ENCODE measurements around the gene PITPNC1.
"Not testable (repeated sequence)": the region's sequence is repeated elsewhere in the genome, so short reads cannot be mapped to it uniquely, and the experiment has no call there.

Gene PITPNC1

GRCh38 chr17:67594115-67594880 lies 217.2 kb downstream of the PITPNC1 start:
- no peak for DNase-seq

DNA sequence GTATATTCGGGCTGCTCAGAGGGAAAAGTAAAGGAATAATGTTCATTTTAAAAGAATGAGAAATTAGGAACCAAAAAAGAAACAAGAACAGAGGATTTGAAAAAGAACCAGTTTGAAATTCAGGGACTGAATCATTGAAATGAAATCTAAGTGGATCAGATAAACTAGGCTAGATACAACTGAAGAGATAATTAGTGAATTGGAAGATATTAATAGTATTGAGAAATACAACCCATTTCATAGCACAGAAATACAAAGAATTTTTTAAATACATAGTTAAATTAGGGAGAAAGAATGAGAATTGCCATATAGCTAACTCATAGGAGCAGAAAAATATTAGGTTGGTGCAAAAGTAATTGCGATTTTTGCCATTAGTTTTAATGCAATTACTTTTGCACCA lies 223.3 kb downstream of the PITPNC1 start:
- no peak for DNase-seq

DNA sequence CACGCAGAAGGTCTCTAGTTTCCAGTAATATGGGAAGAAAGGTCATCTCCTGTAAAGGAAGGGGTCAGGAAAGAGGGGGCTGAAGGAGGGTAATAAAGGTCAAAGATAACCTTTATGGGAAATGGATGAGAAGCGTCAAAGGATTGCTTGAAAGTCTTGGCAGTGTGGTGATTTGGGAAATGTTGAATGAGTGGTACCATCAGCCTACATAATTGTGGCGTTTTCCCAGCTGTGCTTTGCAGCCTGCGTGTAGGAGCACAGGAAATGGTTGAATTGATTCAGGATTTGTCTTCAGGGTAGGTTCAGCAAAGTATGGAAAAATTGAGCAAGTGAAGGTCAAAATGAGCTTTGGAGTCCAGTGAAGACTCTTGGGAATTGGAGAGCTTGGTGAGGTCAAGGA lies 224.8 kb downstream of the PITPNC1 start:
- no peak for DNase-seq

DNA sequence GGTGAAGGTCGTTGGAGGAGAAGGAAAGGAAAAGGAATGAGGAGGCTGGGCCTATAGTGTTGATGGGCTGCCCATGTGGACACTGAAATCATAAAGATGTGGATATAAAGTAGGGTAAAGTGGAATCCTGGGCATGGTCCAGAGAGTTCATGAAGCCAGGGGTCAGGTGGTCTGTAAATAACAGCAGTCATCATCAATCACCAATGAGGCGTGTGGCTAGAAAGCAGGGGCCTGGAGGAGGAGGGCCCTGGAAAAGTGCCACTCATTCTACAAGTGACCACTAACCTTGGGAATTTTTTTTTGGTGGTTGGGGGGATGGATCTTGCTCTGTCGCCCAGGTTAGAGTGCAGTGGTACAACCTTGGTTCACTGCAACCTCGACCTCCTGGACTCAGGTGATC lies 225.4 kb downstream of the PITPNC1 start:
- no peak for DNase-seq

DNA sequence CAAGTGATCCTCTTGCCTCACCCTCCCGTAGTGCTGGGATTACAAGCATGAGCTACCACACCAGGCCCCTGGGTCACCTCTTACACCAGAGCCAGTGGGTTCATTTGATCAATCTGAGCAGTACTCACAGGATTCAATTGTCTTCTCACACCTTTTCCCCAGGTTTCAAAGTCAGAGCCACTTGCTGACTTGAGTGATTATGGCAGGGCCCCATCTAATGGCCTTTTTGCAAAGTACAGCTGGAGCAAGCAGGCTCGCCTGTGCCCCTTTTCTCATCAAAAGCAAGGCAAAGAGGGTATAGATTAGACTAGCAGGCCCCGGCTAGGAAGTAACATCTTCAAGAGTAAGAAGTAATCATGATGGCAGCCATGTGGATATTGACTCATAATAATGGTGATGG lies 225.9 kb downstream of the PITPNC1 start:
- DNase-seq = peak; percentile 25

DNA sequence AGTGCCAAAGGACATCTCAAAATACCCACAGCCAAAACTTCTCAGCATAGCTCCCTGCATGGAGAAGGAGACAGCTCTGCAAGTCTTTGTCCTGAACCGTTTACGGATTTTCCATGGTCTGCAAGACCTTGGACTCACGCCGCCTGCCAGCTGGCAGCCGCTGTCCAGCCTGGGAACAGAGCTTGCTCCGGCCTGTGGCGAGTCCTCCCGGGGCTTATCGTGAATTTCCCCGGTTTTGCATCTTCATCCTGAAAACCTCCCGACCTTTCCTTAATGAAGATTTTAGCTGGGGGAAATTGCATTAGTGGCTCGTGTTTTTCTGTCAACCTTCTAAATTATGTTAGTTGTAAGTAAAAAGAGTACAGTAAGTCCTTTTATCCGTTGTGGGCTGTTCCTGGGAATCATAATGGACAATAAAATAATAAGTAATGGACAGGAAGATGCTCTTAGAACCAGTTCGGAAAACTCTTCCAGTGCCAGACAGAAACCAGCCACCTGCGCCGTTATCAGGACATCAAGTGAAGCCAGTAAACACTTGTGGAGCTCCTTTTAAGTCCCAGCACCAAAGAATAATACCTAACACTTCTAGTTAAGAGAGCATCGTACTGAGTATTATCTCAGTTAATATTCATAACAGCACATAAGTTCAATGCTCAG lies 228.3 kb downstream of the PITPNC1 start:
- no peak for DNase-seq

- no peak for DNase-seq
Observed at GRCh38 chr17:67606471-67606870, 229.4 kb downstream of the PITPNC1 start.

DNA sequence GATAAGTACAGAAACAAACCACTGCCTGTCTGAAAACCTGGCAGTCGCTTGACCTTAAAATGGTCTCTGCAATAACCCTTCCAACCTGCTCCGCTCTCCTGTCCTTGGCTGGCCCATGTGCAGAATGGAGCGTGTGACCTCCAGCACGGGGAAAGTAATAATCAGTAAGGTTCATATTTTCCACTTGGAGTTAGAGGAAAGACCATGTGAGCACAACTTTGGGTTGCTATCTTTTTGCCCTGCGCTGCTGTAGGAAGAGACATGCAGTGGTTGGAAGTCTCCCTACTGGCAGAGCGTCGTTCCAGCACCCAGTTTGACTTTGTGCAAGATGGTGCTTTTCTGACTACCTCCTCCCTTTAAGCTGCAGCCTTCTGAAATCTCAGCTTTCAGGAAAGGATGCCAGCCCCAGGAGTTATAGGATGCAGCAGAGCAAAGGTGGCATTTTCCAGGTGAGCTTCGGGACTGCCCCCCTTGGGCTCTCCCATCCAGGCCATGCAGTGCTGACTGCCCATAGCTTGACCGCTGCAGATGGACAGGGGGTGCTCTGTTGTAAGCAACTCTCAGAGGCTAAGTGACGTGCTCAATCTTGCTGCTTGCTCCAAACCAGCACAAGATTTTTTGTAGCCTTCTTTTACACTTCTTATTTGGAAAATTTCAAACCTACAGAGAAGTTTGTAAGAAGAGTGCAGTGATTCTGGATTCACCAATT lies 230.0 kb downstream of the PITPNC1 start:
- no peak for DNase-seq

GRCh38 chr17:67610061-67610460 lies 233.0 kb downstream of the PITPNC1 start:
- no peak for DNase-seq

GRCh38 chr17:67613961-67614360 lies 236.9 kb downstream of the PITPNC1 start:
- no peak for DNase-seq

- no peak for DNase-seq
Observed at GRCh38 chr17:67615011-67615561, 238.0 kb downstream of the PITPNC1 start.

DNA sequence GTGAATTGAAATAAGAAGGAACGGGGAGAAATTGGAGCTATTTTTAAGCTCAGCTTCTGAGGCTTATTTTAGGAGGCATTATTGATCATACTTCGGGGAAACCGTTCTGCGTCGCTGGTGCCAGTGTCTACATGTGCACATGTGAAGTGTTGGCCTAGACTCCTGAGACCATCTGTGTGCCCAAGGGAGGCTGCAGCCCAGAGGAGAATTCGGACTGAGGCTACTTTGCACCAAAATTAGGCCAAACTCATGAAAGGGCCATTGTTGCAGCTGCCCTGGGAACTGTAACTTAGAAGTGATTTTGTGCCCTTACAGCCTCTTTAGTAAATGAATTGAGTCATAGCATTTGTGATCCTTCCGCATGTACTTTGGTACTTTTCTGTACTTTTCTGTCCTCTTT lies 238.7 kb downstream of the PITPNC1 start:
- DNase-seq = no peak

GRCh38 chr17:67617304-67617899 lies 240.3 kb downstream of the PITPNC1 start:
- DNase-seq = no peak

- DNase-seq = no peak
Observed at GRCh38 chr17:67619555-67619954, 242.5 kb downstream of the PITPNC1 start.

DNA sequence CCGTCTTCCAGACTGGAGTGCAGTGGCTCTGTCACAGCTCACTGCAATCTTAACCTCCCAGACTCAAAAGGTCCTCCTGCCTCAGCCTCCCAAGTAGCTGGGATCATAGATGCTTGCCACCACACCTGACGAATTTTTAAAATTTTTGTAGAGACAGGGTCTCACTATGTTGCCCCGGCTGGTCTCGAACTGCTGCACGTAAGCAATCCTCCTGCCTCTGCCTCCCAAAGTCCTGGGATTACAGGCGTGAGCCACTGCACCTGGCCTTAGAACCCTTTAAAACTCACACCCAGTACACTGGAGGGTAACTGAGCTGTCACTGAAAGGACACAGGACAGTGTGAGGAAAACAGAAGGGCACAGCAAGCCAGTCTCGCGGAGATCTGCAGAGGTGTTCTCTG lies 243.0 kb downstream of the PITPNC1 start:
- DNase-seq = no peak

DNA sequence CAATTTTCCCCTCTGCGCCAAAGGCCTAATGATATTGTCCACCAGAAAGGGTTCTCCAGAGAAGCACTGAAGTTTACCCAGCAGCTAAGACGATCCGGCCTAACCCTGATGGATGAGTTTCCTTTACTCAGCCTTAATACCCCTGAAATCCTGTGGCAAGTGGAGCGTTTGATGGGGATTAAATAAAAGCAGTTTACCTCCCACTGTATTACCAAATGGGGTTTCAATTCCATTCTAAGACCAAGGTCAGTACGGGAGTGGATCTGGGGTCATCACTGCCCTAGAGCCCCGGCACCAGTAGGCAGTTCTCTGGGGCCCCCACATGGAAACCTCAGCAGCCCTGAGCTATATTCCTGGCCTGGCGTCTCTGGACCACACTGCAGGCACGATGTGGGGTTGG lies 243.6 kb downstream of the PITPNC1 start:
- no peak for DNase-seq

DNA sequence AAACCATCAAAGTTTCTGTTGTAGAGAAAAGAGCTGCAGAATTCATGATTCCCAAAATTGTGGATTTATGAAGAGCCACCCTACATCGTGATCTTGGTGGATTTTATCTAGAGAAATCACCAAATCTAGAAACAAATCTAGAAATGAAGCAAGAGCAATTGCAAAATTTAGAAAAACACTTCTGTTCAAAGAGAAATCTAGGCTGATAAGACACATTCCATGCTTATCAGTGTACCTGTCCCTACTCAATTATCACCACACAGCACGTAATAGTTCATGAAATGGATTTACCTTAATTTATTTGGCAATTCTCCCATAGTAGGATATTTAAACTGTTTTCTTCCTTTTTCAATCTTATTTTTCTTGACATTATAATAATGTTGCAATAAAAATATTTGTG lies 246.7 kb downstream of the PITPNC1 start:
- no peak for DNase-seq

- DNase-seq = no peak
Observed at GRCh38 chr17:67624886-67625656, 248.0 kb downstream of the PITPNC1 start.

DNA sequence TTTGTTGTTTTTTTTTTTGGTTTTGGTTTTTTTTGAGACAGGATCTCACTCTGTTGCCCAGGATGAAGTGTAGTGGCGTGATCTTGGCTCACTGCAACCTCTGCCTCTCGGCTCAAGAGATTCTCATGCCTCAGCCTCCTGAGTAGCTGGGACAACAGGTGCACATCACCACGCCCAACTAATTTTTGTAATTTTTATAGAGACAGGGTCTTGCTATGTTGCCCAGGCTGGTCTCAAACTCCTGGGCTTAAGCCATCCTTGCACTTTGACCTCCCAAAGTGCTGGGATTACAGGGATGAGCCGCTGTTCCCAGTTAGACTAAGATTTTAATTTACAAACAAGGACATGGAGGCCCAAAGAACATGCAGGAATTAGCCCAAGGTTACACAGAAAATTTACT lies 248.9 kb downstream of the PITPNC1 start:
- DNase-seq = no peak

DNA sequence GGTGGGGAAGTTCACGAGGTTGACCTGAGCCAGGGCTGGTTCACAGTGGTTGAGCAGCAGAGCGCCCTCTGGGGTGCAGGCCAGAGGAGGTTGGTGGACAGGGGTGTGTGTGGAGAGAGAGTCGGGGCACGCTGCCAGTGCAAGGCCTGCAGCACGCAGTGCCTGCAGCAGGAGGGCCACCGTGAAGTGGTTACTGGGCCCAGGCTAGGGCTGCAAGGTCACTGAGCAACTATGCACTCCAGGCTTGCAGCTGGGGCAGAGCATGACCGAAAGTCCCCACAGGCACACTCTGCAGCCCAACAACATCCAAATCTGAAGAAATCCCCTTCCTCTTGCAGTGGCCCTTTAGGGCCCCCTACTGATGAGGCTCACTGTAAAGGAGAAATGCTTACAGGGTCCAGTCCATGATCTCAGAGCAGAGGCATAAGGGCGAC lies 251.5 kb downstream of the PITPNC1 start:
- DNase-seq = no peak

GRCh38 chr17:67629971-67630320 lies 252.9 kb downstream of the PITPNC1 start:
- no peak for DNase-seq

GRCh38 chr17:67630836-67631235 lies 253.8 kb downstream of the PITPNC1 start:
- DNase-seq = not testable (repeated sequence)

DNA sequence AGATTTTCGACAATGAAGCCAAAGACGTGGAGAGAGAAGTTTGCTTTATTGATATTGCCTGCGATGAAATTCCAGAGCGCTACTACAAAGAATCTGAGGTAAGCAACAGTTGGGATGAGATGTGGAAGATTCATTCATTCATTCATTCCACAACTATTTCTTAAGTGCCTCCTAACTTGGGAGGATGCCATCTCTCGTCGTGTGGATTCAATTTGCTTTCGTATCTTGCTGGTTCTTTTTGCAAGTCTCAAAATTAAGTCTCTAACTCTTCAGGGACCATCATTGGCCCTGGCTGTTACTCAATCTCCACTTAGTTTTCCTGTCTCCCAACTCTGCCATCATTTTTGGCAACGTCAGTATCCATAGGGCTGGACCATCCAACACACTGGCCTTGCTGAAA lies 255.1 kb downstream of the PITPNC1 start:
- no peak for DNase-seq
